ENCODE results near the gene ALKBH5. TPM values are rescaled to one million over a fixed set of nuclear protein-coding genes. Genes with fewer than 3 reads are reported as not detected.

Gene ALKBH5
- total RNA-seq, 2 experiments from 2014 or later, result 99.3 to 125 TPM

GRCh38 chr17:18184143-18185031, 759 bp downstream of the ALKBH5 start:
- no TSS peak for BruUV-seq (replicated peaks)
- H3K4me1 ChIP-seq (ENCODE audit: insufficient read depth, low read length, poor library complexity, severe bottlenecking), result peaks cover 33% of the 10 kb centered on the region
- POLR2A ChIA-PET, result interaction anchor here (1.0 kb wide), 1 partner anchor 9 kb away, joined by 6 read pairs; no protein-coding TSS in a partner anchor
- peaks cover 36% of the 10 kb centered on the region for H4K20me1 ChIP-seq (ENCODE audit: insufficient read depth, low read length)
- CTCF ChIA-PET (ENCODE audit: unreplicated experiment), result no interaction called here
- H3K4me3 ChIP-seq (ENCODE audit: low read depth, low read length, poor library complexity, severe bottlenecking), result peak overlapping the region; percentile 84
- TF ChIP-seq, protein P1, sequence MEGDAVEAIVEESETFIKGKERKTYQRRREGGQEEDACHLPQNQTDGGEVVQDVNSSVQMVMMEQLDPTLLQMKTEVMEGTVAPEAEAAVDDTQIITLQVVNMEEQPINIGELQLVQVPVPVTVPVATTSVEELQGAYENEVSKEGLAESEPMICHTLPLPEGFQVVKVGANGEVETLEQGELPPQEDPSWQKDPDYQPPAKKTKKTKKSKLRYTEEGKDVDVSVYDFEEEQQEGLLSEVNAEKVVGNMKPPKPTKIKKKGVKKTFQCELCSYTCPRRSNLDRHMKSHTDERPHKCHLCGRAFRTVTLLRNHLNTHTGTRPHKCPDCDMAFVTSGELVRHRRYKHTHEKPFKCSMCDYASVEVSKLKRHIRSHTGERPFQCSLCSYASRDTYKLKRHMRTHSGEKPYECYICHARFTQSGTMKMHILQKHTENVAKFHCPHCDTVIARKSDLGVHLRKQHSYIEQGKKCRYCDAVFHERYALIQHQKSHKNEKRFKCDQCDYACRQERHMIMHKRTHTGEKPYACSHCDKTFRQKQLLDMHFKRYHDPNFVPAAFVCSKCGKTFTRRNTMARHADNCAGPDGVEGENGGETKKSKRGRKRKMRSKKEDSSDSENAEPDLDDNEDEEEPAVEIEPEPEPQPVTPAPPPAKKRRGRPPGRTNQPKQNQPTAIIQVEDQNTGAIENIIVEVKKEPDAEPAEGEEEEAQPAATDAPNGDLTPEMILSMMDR (conservative IDR thresholded peaks at IDR 0.05; ENCODE audit: low read length), result no peak
- TF ChIP-seq EZH2phosphoT487 (IDR thresholded peaks at IDR 0.05; ENCODE audit: borderline replicate concordance, low read depth, low read length), result no peak
- peaks cover 55% of the 10 kb centered on the region for H3K79me2 ChIP-seq (ENCODE audit: insufficient read depth, low read depth, low read length)
- H2AFZ ChIP-seq (ENCODE audit: low read length), result no peak overlapping the region
- peaks cover 45% of the 10 kb centered on the region for H3K36me3 ChIP-seq (ENCODE audit: insufficient read depth, low read length)
- peak overlapping the region; percentile 93 for H3K27ac ChIP-seq (ENCODE audit: low read depth, low read length, poor library complexity, severe bottlenecking)
- H3K9me3 ChIP-seq (ENCODE audit: low read length), result no peaks in the 10 kb centered on the region
- peak overlapping the region; percentile 97 for H3K4me2 ChIP-seq (ENCODE audit: low read length)
- intact Hi-C loops (cut with micrococcal nuclease; ENCODE audit: unreplicated experiment), result loop anchor here (2.0 kb wide), 2 partner anchors 44 to 74 kb away; partner anchors contain the start of gene FLII
- DNase-seq (ENCODE audit: low spot score), result peak; percentile 81
- H3K9me2 ChIP-seq (ENCODE audit: insufficient read depth, low read length), result no peaks in the 10 kb centered on the region

- intact Hi-C loops (cut with micrococcal nuclease; ENCODE audit: unreplicated experiment), result loop anchor here (2.0 kb wide), 2 partner anchors 45 to 73 kb away; partner anchors contain the start of gene FLII
- TF ChIP-seq EZH2phosphoT487 (IDR thresholded peaks at IDR 0.05; ENCODE audit: borderline replicate concordance, low read depth, low read length), result no peak
- TF ChIP-seq, protein P1 (conservative IDR thresholded peaks at IDR 0.05; ENCODE audit: low read length), result no peak
- Histone ChIP-seq H3K9me3 (ENCODE audit: low read length) (no peaks in the 10 kb centered on the region), H3K4me2 (ENCODE audit: low read length) (peak overlapping the region; percentile 97), H3K4me1 (ENCODE audit: insufficient read depth, low read length, poor library complexity, severe bottlenecking) (peaks cover 33% of the 10 kb centered on the region), H2AFZ (ENCODE audit: low read length) (no peak overlapping the region), H3K9me2 (ENCODE audit: insufficient read depth, low read length) (no peaks in the 10 kb centered on the region), H4K20me1 (ENCODE audit: insufficient read depth, low read length) (peaks cover 36% of the 10 kb centered on the region), H3K27ac (ENCODE audit: low read depth, low read length, poor library complexity, severe bottlenecking) (no peak overlapping the region), H3K4me3 (ENCODE audit: low read depth, low read length, poor library complexity, severe bottlenecking) (peak overlapping the region; percentile 84), H3K79me2 (ENCODE audit: insufficient read depth, low read depth, low read length) (peaks cover 65% of the 10 kb centered on the region), H3K36me3 (ENCODE audit: insufficient read depth, low read length) (peaks cover 55% of the 10 kb centered on the region)
- peak; percentile 16 for DNase-seq (ENCODE audit: low spot score)
- BruUV-seq (replicated peaks), result TSS peak; percentile 65
- CTCF ChIA-PET (ENCODE audit: unreplicated experiment), result no interaction called here
- POLR2A ChIA-PET, result no interaction called here
Measured at GRCh38 chr17:18185391-18185790, 1.8 kb downstream of the ALKBH5 start.

All from OCI-LY7 (cell line).